Upper lobe of left lung (tissue), 6 donors: ENCODE measurements around the gene UBE2L6. TPM values are rescaled to one million over a fixed set of nuclear protein-coding genes. Genes with fewer than 3 reads are reported as not detected.

Experiments used
- ATAC-seq, 2 donors: fragments of 200-7000 bp; cut with Tn5 transposase; one replicate each; pipeline ENCODE4 v1.9.1; 2022; ENCODE audit warnings: mild to moderate bottlenecking in 2 of 2, moderate library complexity in 2 of 2; ENCODE audit not compliant: low FRiP score in 2 of 2
- DNase-seq, 2 donors: peaks; one replicate each; pipeline ENCODE4 v3.0.0-alpha.2; 2019 to 2020
- H3K27ac ChIP-seq, 4 donors: fragments of 200-600 bp; sonication (generic); one replicate each; pipeline ENCODE4 v1.5.1; 2016 to 2019
- H3K27me3 ChIP-seq, 4 donors: fragments of 200-600 bp; sonication (generic); one replicate each; pipeline ENCODE4 v1.5.1; 2017 to 2019
- H3K36me3 ChIP-seq, 4 donors: fragments of 200-600 bp; sonication (generic); one replicate each; pipeline ENCODE4 v1.5.1; 2016 to 2019
- H3K4me1 ChIP-seq, 4 donors: fragments of 200-600 bp; sonication (generic); one replicate each; pipeline ENCODE4 v1.5.1; 2018 to 2019
- H3K4me3 ChIP-seq, 4 donors: fragments of 200-600 bp; sonication (generic); one replicate each; pipeline ENCODE4 v1.5.1; 2017 to 2019; ENCODE audit warnings: mild to moderate bottlenecking in 2 of 4, moderate library complexity in 1 of 4
- H3K9me3 ChIP-seq, 4 donors: fragments of 200-600 bp; sonication (generic); one replicate each; pipeline ENCODE4 v1.5.1; 2018 to 2019
- EP300 ChIP-seq, 4 donors: sonication (generic); formaldehyde crosslinking; IDR thresholded peaks; one replicate each; pipeline ENCODE4 v1.5.1; 2017; ENCODE audit warnings: antibody characterized with exemption in 4 of 4, control low read depth in 2 of 4
- POLR2A ChIP-seq, 4 donors: fragments of 450-650 bp; IDR thresholded peaks; one replicate each; pipeline ENCODE4 v1.5.1; 2016 to 2017; ENCODE audit warnings: antibody characterized with exemption in 4 of 4, mild to moderate bottlenecking in 2 of 4
- POLR2AphosphoS5 ChIP-seq, 2 donors: sonication (generic); formaldehyde crosslinking; IDR thresholded peaks; one replicate each; pipeline ENCODE4 v1.5.1; 2017; ENCODE audit warnings: antibody characterized with exemption in 2 of 2
- WGBS, 2 donors: methylation state at CpG; one replicate each; pipeline ENCODE4 v1.1.5; 2017 to 2018; 5-methylcytosine and 5-hydroxymethylcytosine counted together
- total RNA-seq, 6 donors: library from RNA; depleted of rRNA in 4 of 6; stranded (reverse); fragments of >200 nt in 4 of 6; gene quantifications; one replicate each; pipeline versions ENCODE4 v1.1.0 to v1.2.1, GENCODE V29; 2016 to 2021
- TF ChIP-seq, protein P1 (sequence below), 6 experiments: fragments of 450-650 bp in 4 of 6; fragments of 200-600 bp in 2 of 6; sonication (generic) in 2 of 6; IDR thresholded peaks; one replicate each; pipeline ENCODE4 v1.5.1; 2016 to 2019; ENCODE audit warnings: antibody characterized with exemption in 6 of 6
- donor health status: DM: no; HTN: no; CAD: no; lungs with moderate emphysema.
- donor health status: DM: no; HTN: yes; CAD: no; lungs with severe emphysema.

UBE2L6 gene
- total RNA-seq, 6 donors from 2014 or later: 39.8 to 142 (median 80.9) TPM

DNA sequence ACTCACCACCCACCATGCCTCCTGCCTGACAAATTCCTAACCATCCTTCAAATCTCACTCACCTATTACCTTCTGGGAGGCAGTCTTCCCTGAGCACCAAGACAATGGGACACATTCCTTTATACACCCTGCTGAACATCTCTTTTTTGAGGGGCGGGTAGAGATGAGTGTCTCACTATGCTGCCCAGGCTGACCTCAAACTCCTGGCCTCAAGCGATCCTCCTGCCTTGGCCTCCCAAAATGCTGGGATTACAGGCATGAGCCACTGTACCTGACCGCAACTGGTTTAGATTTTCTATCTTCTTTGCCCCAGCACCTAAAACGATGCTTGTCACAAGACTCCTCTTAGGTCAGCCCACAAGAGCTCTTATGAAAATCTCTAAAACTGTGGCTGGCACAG is 44.1 kb downstream of the UBE2L6 start:
- DNase-seq: no peak
- WGBS, 2 donors: 79 to 82% methylated on average over 4 of the region's 4 CpGs

DNA sequence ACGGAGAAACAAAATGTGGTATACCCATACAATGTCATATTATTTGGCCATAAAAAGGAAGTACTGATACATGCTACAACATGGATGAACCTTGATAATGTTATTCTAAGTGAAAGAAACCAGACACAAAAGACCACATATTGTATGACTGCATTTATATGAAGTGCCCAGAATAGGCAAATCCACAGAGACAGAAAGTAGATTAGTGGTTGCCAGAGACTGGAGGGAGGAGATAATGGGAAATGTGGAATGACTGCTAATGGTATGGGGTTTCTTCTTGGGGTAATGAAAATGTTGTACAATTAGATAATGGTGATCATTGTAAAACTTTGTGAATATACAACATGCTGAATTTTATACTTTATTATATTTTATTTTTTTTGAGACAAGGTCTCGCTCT is 46.4 kb downstream of the UBE2L6 start:
- ATAC-seq (no peak), DNase-seq (no peak)
- no peaks in the 10 kb centered on the region for H3K36me3 ChIP-seq
- no peaks in the 10 kb centered on the region for H3K27me3 ChIP-seq
- H3K9me3 ChIP-seq: no peaks in the 10 kb centered on the region
- 90 to 98% methylated on average over 2 of the region's 2 CpGs for WGBS, 2 donors
- H3K4me1 ChIP-seq: peaks cover 1 to 2% (median 2%) of the 10 kb centered on the region in 4 donors
- H3K27ac ChIP-seq: no peak overlapping the region
- no peak overlapping the region for H3K4me3 ChIP-seq
- TF ChIP-seq EP300 (IDR thresholded peaks at IDR 0.05) (no peak), POLR2AphosphoS5 (IDR thresholded peaks at IDR 0.05) (no peak), POLR2A (IDR thresholded peaks at IDR 0.05) (no peak)
- TF ChIP-seq, protein P1, sequence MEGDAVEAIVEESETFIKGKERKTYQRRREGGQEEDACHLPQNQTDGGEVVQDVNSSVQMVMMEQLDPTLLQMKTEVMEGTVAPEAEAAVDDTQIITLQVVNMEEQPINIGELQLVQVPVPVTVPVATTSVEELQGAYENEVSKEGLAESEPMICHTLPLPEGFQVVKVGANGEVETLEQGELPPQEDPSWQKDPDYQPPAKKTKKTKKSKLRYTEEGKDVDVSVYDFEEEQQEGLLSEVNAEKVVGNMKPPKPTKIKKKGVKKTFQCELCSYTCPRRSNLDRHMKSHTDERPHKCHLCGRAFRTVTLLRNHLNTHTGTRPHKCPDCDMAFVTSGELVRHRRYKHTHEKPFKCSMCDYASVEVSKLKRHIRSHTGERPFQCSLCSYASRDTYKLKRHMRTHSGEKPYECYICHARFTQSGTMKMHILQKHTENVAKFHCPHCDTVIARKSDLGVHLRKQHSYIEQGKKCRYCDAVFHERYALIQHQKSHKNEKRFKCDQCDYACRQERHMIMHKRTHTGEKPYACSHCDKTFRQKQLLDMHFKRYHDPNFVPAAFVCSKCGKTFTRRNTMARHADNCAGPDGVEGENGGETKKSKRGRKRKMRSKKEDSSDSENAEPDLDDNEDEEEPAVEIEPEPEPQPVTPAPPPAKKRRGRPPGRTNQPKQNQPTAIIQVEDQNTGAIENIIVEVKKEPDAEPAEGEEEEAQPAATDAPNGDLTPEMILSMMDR (IDR thresholded peaks at IDR 0.05): no peak

More for the DNA sequence above, 44.1 kb downstream of the UBE2L6 start:
- Histone ChIP-seq H3K36me3 (peaks cover 0 to 4% (median 2%) of the 10 kb centered on the region in 4 donors), H3K27ac (no peak overlapping the region), H3K9me3 (no peaks in the 10 kb centered on the region), H3K4me3 (no peak overlapping the region), H3K27me3 (no peaks in the 10 kb centered on the region), H3K4me1 (peaks cover 0 to 5% (median 0%) of the 10 kb centered on the region in 4 donors)
- no peak for ATAC-seq
- TF ChIP-seq EP300 (IDR thresholded peaks at IDR 0.05) (no peak), POLR2AphosphoS5 (IDR thresholded peaks at IDR 0.05) (no peak), POLR2A (IDR thresholded peaks at IDR 0.05) (no peak)
- TF ChIP-seq, protein P1 (IDR thresholded peaks at IDR 0.05): no peak

DNA sequence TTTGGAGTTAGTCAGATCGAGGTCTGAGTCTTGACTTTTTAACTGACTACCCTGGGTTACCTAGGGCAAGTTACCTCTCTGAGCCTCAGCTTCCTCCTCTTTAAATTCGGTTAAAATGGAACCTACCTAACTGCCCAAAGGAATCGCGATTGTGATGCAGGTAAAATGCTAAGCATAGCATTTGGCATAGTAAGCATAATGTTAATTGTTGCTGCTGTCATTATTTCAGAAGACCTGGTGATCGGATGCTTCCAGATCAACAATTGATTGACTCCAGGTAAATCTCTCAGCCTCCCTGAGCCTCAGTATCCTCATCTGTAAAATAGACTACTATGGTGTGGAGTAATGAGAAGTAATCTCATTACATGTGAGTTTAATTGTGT is 51.4 kb downstream of the UBE2L6 start:
- 17 to 26% methylated on average over 5 of the region's 5 CpGs for WGBS, 2 donors
- Histone ChIP-seq H3K9me3 (no peaks in the 10 kb centered on the region), H3K4me1 (peaks cover 11 to 27% (median 16%) of the 10 kb centered on the region in 4 donors), H3K27me3 (no peaks in the 10 kb centered on the region), H3K36me3 (no peaks in the 10 kb centered on the region), H3K4me3 (peak overlapping the region; percentile 65 to 89 (median 80)), H3K27ac (peak overlapping the region in 3 of 4 donors; percentile 71 to 77 (median 73))
- no peak for DNase-seq
- no peak for ATAC-seq
- TF ChIP-seq POLR2AphosphoS5 (IDR thresholded peaks at IDR 0.05) (no peak), POLR2A (IDR thresholded peaks at IDR 0.05) (no peak), EP300 (IDR thresholded peaks at IDR 0.05) (no peak)
- TF ChIP-seq, protein P1 (IDR thresholded peaks at IDR 0.05): no peak

DNA sequence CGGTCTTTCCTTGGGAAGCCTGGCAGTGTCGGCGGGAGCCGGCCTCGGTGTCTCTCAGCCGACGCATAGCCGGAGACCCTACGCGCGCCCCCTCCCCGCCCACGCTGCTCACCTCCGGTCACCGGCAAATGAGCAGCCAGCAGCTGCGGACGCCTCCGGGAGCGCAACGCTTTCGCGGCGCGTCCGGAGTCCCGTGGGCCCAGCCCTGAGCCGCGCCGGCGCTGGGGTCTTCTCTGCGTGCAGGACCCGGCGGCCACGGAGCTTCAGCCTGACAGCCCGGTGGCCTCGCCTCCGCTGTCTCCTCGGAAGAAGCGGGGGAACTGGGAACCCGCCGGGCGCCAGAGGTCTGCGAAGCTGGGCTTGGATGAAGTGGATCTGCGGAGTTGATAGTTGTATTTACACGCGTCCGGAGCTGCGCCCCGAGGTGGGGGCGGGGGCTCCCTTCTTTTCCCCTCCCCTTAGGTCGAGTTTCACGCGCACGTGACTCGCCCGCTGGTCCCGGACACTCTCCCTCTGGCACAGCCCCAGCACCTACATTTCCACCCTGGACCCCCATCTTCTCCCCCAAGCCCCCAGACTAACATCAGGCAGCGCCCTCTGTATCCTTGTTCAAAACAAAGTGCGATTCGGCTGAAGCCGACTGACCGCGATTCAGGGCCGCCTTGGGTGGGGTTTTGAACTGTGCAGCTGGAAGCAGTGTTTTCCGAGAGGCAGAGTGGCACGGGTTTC is 52.0 kb downstream of the UBE2L6 start, which contains the start of gene SLC43A1:
Gene SLC43A1, minus strand, starts transcription at position 371 of the 729 bp plus-strand sequence. CDS start 1,591 bp downstream, outside the sequence.
- no peaks in the 10 kb centered on the region for H3K36me3 ChIP-seq
- DNase-seq (peak; percentile 58 to 89), ATAC-seq (peak; percentile 54 to 84)
- H3K9me3 ChIP-seq: no peaks in the 10 kb centered on the region
- no peak for TF ChIP-seq EP300 (IDR thresholded peaks at IDR 0.05)
- TF ChIP-seq POLR2A (IDR thresholded peaks at IDR 0.05): no peak
- TF ChIP-seq, protein P1 (IDR thresholded peaks at IDR 0.05): no peak
- no peak for TF ChIP-seq POLR2AphosphoS5 (IDR thresholded peaks at IDR 0.05)
- peaks cover 11 to 27% (median 16%) of the 10 kb centered on the region in 4 donors for H3K4me1 ChIP-seq
- no peaks in the 10 kb centered on the region for H3K27me3 ChIP-seq
- WGBS, 2 donors: 0% methylated on average over 13 to 61 of the region's 66 CpGs
- H3K27ac ChIP-seq: peak within 1 kb of the TSS; percentile 20 to 77 (median 72)
- peak within 1 kb of the TSS; percentile 65 to 89 (median 80) for H3K4me3 ChIP-seq
